ENCODE results near the gene ELP1.

GRCh38 chr9:108911820-108912219 is 22.1 kb downstream of the ELP1 start:
- no peak for TF ChIP-seq EZH2 (IDR thresholded peaks at IDR 0.05; ENCODE audit: borderline replicate concordance, low read depth, low read length, poor library complexity, severe bottlenecking)
- TF ChIP-seq CTCF (conservative IDR thresholded peaks at IDR 0.05; ENCODE audit: low read depth, low read length), result no peak
